ENCODE data around the gene ALKBH5.

The ALKBH5 gene

GRCh38 chr17:18158022-18158600 lies 25.5 kb upstream of the ALKBH5 start:
- peak; percentile 84 to 88 for DNase-seq (ENCODE audit: low read depth in 2 of 2)

DNA sequence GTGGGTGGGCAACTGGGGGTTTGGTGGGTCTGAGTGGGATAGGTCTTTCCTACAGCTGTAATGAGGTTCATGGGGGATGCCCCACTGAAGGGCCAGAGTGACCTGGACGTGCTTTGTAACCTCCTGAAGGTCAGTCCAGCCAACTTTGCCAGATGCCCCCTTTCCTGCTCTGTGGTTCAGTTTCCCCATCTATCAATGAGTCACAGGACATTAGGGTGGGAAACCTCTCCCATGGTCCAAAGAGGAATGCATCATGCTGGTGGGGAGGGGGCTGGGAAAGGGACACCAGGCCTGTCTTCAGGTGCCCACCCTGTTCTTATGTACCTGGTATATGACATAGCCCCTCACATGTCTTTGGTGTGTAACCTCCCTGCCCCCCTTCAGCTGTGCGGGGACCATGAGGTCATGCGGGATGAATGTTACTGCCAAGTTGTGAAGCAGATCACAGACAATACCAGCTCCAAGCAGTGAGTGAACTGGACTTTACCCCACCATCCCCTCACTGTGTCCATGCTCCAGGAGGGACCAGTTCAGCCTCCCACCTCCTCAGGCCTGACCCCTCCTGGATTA lies 24.0 kb upstream of the ALKBH5 start:
- DNase-seq (ENCODE audit: low read depth in 2 of 2) = no peak

GRCh38 chr17:18160128-18160856 lies 23.3 kb upstream of the ALKBH5 start:
- no peak for DNase-seq (ENCODE audit: low read depth in 2 of 2)

- no peak for DNase-seq (ENCODE audit: low read depth in 2 of 2)
Measured at GRCh38 chr17:18161207-18162145, 22.2 kb upstream of the ALKBH5 start.

DNA sequence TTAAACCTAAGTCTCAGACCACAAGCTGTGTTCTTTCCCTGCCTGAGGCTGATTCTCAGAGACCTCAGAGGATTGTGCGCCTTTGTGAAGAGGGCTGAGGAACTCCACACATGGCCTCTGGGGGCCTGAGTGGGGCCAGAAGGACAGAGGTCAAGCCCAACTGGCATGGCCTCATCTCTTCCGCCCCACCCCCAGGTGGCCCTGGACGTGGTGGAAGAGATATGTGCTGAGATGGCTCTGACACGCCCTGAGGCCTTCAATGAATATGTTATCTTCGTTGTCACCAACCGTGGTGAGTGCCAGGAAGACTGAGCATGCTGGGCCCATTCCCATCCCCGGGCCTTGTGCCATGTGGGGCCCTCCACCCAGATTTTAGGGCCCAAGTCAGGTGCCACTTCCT lies 20.1 kb upstream of the ALKBH5 start:
- no peak for DNase-seq (ENCODE audit: low read depth in 2 of 2)

GRCh38 chr17:18166894-18167293 lies 16.7 kb upstream of the ALKBH5 start:
- DNase-seq (ENCODE audit: low read depth in 2 of 2) = no peak

DNA sequence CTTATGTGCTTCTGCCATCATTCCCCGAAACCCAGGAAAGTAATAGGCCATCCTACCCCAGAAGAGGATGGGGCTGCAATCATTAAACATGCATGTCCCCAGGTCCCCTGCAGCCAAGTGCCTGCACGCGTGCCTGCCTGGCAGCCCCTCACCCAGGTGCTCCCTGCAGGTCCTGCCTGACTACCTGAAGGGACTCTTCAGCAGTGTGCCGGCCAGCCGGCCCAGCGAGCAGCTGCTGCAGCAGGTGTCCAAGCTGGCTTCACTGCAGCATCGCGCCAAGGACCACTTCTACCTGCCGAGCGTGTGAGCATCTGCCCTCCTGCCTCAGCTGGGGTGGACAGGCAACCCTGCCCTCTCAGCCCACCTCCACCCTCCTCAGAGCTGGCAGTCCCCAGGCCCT lies 16.2 kb upstream of the ALKBH5 start:
- DNase-seq (ENCODE audit: low read depth in 2 of 2) = no peak

DNA sequence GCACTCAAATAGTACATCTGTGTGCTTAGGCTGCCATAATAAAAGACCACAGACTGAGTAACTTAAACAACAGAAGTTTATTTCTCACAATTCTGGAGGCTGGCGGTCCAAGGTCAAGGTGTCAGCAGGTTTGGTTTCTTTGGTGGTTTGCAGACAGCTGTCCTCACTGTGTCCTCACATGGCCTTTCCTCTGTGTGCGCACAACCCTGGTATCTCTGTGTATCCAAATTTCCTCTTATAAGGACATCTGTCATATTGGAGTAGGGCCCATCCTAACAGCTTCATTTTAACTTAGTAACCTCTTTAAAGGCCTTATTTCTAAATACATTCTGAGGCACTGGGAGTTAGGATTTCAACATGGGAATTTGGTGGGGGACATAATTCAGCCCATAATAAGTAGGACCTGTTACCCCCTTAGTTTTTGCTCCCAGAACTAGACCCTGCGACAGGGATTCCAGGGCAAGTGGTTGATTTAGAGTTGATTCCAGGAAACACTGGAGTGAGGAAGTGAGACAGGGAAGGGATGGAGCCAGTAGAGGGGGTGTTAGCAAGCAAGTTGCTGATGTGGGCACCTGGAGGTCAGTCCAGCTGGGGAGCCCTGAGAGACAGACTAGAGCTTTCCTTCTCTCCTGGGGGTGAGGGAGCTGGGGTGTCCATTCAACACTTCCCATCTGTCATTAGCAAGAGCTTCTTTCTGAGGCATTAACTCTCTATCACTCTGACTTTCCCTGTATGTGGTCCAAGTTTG lies 10.9 kb upstream of the ALKBH5 start:
- no peak for DNase-seq (ENCODE audit: low read depth in 2 of 2)

DNA sequence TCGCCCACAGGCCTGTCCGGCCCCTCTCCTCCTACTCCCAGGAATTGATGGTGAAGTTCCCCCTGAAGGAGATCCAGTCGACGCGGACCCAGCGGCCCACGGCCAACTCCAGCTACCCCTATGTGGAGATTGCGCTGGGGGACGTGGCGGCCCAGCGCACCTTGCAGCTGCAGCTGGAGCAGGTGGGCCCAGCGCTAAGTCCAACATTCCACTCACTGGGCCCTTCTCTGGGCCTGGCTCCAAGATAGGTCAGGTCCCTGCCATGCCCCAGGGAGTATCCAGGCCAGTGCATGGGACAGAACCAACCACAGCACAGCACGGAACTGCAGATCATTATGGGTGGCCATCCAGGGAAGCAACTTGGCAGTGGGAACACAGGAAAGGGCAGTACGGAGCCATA lies 9.9 kb upstream of the ALKBH5 start:
- no peak for DNase-seq (ENCODE audit: low read depth in 2 of 2)

- DNase-seq (ENCODE audit: low read depth in 2 of 2) = no peak
Measured at GRCh38 chr17:18176176-18176575, 7.5 kb upstream of the ALKBH5 start.

GRCh38 chr17:18177133-18177532 lies 6.5 kb upstream of the ALKBH5 start:
- DNase-seq (ENCODE audit: low read depth in 2 of 2) = no peak

DNA sequence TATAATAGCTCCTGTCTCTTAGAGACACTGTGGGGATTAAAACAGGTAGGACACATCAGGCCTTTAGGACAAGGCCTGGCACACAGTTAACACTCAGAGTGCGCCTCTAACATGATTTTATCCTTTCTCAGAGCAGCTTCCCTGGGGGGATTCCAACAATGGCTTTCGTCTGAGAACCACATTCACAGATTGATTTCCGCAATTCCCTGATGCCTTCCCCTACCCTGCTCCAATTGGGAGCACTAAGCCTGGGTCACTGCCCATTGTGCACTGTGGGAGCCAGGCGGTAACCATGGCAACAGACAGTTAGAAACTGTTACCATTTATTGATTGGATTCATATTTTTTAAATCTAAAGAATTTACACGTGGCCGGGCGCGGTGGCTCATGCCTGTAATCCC lies 5.9 kb upstream of the ALKBH5 start:
- no peak for DNase-seq (ENCODE audit: low read depth in 2 of 2)

GRCh38 chr17:18179196-18179595 lies 4.4 kb upstream of the ALKBH5 start:
- no peak for DNase-seq (ENCODE audit: low read depth in 2 of 2)

- DNase-seq (ENCODE audit: low read depth in 2 of 2) = no peak
Measured at GRCh38 chr17:18179804-18180203, 3.8 kb upstream of the ALKBH5 start.

GRCh38 chr17:18181358-18181757 lies 2.3 kb upstream of the ALKBH5 start:
- DNase-seq (ENCODE audit: low read depth in 2 of 2) = no peak

GRCh38 chr17:18182110-18182977 lies 1.3 kb upstream of the ALKBH5 start:
- DNase-seq (ENCODE audit: low read depth in 2 of 2) = no peak

GRCh38 chr17:18182978-18183333 lies 672 bp upstream of the ALKBH5 start:
- DNase-seq (ENCODE audit: low read depth in 2 of 2) = peak; percentile 40 to 60

GRCh38 chr17:18184143-18185031 lies 759 bp downstream of the ALKBH5 start:
- peak; percentile 30 to 39 for DNase-seq (ENCODE audit: low read depth in 2 of 2)

- no peak for DNase-seq (ENCODE audit: low read depth in 2 of 2)
Measured at GRCh38 chr17:18185391-18185790, 1.8 kb downstream of the ALKBH5 start.
